Progenitor cell of endocrine pancreas (in vitro differentiated cells): ENCODE results near the gene RABGAP1L. TPM values are rescaled to one million over a fixed set of nuclear protein-coding genes. Genes with fewer than 3 reads are reported as not detected.

Experiments used
- DNase-seq: peaks from one replicate; pipeline ENCODE4 v3.0.0; 2021; ENCODE audit warnings: low spot score; ENCODE audit not compliant: unreplicated experiment
- H3K27ac Mint-ChIP-seq: 2 replicates; pipeline ENCODE4 v1.8.0; 2021; ENCODE audit warnings: mild to moderate bottlenecking, moderate library complexity, mixed read lengths
- H3K27me3 Mint-ChIP-seq: 2 replicates; pipeline ENCODE4 v1.8.0; 2021; ENCODE audit warnings: mixed read lengths
- H3K36me3 Mint-ChIP-seq: 2 replicates; pipeline ENCODE4 v1.8.0; 2022; ENCODE audit warnings: mixed read lengths; ENCODE audit not compliant: insufficient read depth
- H3K4me1 Mint-ChIP-seq: 2 replicates; pipeline ENCODE4 v1.8.0; 2021; ENCODE audit warnings: low read depth, mixed read lengths
- H3K4me3 Mint-ChIP-seq: 2 replicates; pipeline ENCODE4 v1.8.0; 2021; ENCODE audit warnings: low read depth, mild to moderate bottlenecking, moderate library complexity, mixed read lengths
- H3K9me3 Mint-ChIP-seq: 2 replicates; pipeline ENCODE4 v1.8.0; 2021; ENCODE audit warnings: low read depth, mixed read lengths
- total RNA-seq: library from RNA; stranded (reverse); gene quantifications from 2 replicates; pipeline ENCODE4 v1.2.1, GENCODE V29; 2021
- TF ChIP-seq, protein P1 (sequence below): fragments of 200-600 bp; sonication (generic); IDR thresholded peaks from one replicate; pipeline ENCODE4 v1.5.0; 2021; ENCODE audit warnings: antibody characterized with exemption, mild to moderate bottlenecking; ENCODE audit not compliant: unreplicated experiment

The RABGAP1L gene
- total RNA-seq, 1 donor from 2014 or later: 55.2 TPM

DNA sequence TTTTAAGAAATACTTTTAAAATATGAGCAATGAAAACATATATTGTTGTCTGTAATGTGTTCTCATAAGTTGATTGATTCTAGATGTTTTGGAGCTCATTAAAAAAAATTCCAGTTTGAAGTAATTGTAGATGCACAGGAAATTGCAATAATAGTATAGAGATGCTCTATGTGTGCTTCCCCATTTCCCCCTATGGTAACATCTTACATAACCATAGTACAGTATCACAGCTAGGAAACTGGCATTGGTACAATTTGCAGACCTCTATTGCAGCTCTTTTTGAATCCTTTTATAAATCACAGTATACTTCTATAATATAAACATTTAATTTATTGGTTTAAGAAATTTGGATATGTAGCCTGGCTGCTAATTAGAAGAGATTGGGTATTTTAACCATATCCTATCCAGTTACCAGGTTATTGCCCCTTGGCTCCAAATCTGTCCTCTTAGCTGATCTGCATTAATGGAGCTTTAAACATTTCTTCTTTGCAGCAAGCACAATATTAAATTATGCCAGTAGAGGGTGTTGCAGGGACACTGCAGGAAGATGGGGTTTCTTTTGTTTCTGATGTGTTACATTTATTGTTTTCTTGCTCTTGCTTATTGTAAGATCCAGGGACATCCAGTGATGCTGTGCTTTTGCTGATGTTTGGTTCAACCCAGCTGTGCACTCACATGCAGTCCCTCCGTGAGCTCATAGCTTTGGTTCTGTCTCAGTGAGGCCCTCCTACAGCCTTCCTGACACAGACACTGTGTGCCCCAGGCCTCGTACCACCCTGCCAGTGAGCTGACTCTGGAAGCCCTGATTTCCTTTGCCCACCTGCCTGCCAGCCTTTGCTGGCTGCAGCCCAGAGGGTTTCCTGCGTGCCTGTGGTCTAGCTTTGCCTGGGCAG, 103.3 kb downstream of the RABGAP1L start:
- no peak for DNase-seq
- H3K27ac Mint-ChIP-seq: peak overlapping the region; percentile 88
- H3K4me3 Mint-ChIP-seq: no peak overlapping the region
- no peaks in the 10 kb centered on the region for H3K36me3 Mint-ChIP-seq
- H3K4me1 Mint-ChIP-seq: peaks cover 6% of the 10 kb centered on the region
- H3K27me3 Mint-ChIP-seq: no peaks in the 10 kb centered on the region
- no peaks in the 10 kb centered on the region for H3K9me3 Mint-ChIP-seq
- TF ChIP-seq, protein P1, sequence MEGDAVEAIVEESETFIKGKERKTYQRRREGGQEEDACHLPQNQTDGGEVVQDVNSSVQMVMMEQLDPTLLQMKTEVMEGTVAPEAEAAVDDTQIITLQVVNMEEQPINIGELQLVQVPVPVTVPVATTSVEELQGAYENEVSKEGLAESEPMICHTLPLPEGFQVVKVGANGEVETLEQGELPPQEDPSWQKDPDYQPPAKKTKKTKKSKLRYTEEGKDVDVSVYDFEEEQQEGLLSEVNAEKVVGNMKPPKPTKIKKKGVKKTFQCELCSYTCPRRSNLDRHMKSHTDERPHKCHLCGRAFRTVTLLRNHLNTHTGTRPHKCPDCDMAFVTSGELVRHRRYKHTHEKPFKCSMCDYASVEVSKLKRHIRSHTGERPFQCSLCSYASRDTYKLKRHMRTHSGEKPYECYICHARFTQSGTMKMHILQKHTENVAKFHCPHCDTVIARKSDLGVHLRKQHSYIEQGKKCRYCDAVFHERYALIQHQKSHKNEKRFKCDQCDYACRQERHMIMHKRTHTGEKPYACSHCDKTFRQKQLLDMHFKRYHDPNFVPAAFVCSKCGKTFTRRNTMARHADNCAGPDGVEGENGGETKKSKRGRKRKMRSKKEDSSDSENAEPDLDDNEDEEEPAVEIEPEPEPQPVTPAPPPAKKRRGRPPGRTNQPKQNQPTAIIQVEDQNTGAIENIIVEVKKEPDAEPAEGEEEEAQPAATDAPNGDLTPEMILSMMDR: peak; percentile 67

DNA sequence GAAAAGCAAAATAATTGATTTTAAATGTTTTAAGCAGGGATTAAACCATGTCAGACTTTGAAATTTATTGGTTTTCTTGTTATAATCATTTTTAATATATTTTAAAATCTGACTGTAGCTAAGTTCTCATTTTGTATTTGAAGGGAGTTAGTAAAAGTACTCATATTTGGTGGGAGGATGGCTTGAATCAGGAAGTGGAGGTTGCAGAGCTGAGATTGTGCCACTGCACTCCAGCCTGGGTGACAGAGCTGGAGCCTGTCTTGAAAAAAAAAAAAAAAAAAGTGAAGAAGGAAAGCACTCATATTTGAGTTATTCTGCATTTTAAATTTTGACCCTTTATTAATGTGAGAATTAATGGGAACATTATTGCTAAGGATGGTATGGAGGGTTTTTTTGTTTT, 106.0 kb downstream of the RABGAP1L start:
- no peaks in the 10 kb centered on the region for H3K9me3 Mint-ChIP-seq
- peaks cover 12% of the 10 kb centered on the region for H3K4me1 Mint-ChIP-seq
- no peak for DNase-seq
- no peaks in the 10 kb centered on the region for H3K27me3 Mint-ChIP-seq
- TF ChIP-seq, protein P1: no peak
- no peak overlapping the region for H3K4me3 Mint-ChIP-seq
- H3K36me3 Mint-ChIP-seq: no peaks in the 10 kb centered on the region
- no peak overlapping the region for H3K27ac Mint-ChIP-seq

DNA sequence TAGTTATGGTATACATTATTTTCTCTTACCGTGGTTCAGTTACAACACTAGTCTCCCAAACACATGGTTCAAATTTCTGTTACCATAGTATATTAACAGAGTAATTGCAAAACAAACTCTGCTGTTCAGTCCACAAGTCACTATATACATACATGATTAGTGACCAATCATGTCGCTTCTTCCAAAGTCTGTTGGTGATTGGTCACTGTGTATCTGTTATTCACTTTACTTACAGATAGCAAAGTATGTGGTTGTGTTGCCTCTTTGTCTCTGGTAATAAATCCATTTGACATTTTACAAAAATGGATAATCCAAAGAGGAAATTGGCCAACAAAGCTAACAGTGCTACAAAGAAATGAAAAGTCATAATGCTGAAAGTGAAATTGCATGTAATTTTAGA, 107.2 kb downstream of the RABGAP1L start:
- DNase-seq: no peak
- Mint-ChIP-seq H3K36me3 (no peaks in the 10 kb centered on the region), H3K9me3 (no peaks in the 10 kb centered on the region), H3K27me3 (no peaks in the 10 kb centered on the region), H3K4me3 (no peak overlapping the region), H3K4me1 (peaks cover 12% of the 10 kb centered on the region), H3K27ac (no peak overlapping the region)
- TF ChIP-seq, protein P1: no peak

DNA sequence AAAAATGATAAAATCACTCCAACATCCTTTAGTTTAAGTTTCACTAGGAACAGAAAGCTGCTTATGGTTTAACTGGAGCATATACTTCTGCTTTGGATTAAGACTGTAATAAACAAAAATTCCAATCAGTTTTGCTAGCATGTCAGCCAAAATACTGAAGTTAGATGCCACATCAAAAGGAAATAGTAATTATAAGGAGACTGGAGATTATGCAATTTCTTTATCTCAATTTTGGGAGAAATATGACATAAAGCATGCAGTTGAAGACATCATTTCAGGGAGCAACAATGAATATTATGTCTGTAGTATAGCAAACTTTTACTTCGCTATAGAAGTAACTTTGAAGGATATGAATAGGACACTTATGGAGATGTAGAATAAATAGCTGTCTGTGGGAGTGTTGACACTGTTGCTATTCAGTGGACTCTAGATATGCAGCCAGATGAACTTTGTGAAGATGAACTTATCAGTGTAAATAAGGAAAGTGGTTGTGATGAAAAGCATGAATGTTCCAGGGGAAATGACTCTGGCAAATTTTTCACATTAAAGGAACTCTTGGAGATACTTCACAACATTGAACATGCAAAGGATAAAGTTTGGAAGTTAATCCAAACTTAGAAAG, 107.8 kb downstream of the RABGAP1L start:
- Mint-ChIP-seq H3K27me3 (no peaks in the 10 kb centered on the region), H3K9me3 (no peaks in the 10 kb centered on the region), H3K27ac (no peak overlapping the region), H3K4me1 (peaks cover 12% of the 10 kb centered on the region), H3K36me3 (no peaks in the 10 kb centered on the region), H3K4me3 (no peak overlapping the region)
- DNase-seq: no peak
- TF ChIP-seq, protein P1: no peak

DNA sequence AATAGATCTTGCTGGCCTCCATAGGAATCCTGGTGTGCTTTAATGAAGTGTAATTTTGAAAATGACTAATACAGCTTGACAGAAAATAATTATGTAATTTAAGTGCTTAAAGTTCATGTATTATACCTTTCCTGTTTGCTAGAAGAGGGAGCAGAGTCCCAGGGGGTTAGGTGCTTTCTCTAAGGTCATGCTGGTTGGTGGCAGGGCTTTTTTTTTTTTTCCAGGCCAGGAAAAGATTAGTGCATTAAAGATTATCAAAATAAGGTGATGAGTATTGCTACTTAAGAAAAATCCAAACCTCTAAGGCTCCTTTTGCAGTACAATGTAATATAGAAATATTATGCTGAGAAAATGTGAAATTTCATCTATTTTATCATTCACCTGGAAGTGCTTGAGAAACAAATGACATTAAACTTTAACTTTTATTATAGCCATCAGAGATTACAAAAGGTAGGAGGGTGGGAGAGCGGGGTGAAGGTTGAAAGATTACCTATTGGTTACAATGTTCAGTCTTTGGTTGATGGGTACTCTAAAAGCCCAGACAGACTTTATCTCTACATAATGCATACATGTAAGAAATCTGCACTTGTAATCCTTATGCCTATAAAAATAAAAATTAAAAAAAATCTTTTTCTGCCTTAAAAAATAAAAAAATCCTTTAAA, 110.8 kb downstream of the RABGAP1L start:
- Mint-ChIP-seq H3K4me1 (peaks cover 12% of the 10 kb centered on the region), H3K36me3 (no peaks in the 10 kb centered on the region), H3K27ac (peak overlapping the region; percentile 62), H3K9me3 (no peaks in the 10 kb centered on the region), H3K27me3 (no peaks in the 10 kb centered on the region), H3K4me3 (no peak overlapping the region)
- TF ChIP-seq, protein P1: no peak
- DNase-seq: no peak
